ENCODE results near the gene RAB40B. TPM values are rescaled to one million over a fixed set of nuclear protein-coding genes. Genes with fewer than 3 reads are reported as not detected.

RAB40B gene
- total and polyA plus RNA-seq, 2 donors (not counting 1 experiment from before 2014, with no cell fraction given) = 4.7 to 8.0 TPM

- H3K27me3 ChIP-seq (replicated peaks in 1 of 4; ENCODE audit: control extremely low read depth in 1 of 4, control insufficient read depth in 3 of 4, insufficient read depth in 4 of 4, low read length in 3 of 4) = peaks cover 0 to 8% (median 3%) of the 10 kb centered on the region in 4 experiments
- ChIA-PET POLR2A (no interaction called here), CTCF (no interaction called here)
- intact Hi-C loops (cut with micrococcal nuclease) = no loop called here
- Mint-ChIP-seq H3K4me3 (no peak overlapping the region), H3K27ac (no peak overlapping the region), H3K27me3 (no peaks in the 10 kb centered on the region), H3K4me1 (peaks cover 4% of the 10 kb centered on the region), H3K9me3 (ENCODE audit: insufficient read depth) (peaks cover under 1% of the 10 kb centered on the region)
- H2AFZ ChIP-seq (ENCODE audit: insufficient read depth, low read depth, low read length, poor library complexity, severe bottlenecking) = no peak overlapping the region
- no peak overlapping the region for H3K27ac ChIP-seq (ENCODE audit: low read length in 2 of 2)
- H3K9ac ChIP-seq (ENCODE audit: low read length) = no peak overlapping the region
- no peaks in the 10 kb centered on the region for H3K79me2 ChIP-seq (ENCODE audit: control insufficient read depth, insufficient read depth, low read length)
- peaks cover 6 to 7% of the 10 kb centered on the region in 2 donors for H3K4me1 ChIP-seq (ENCODE audit: control insufficient read depth in 2 of 2, insufficient read depth in 2 of 2, low read length in 2 of 2)
- ATAC-seq (ENCODE audit: low read depth) (no peak), DNase-seq (no peak)
- H3K36me3 ChIP-seq (replicated peaks in 1 of 2; ENCODE audit: control extremely low read depth in 1 of 2, control insufficient read depth in 1 of 2, extremely low read depth in 1 of 2, insufficient read depth in 2 of 2, low read length in 1 of 2) = peaks cover 0 to 2% of the 10 kb centered on the region in 2 experiments
- no peak overlapping the region for H3K4me3 ChIP-seq (ENCODE audit: control extremely low read depth in 1 of 5, extremely low read depth in 1 of 5, insufficient read depth in 1 of 5, low read depth in 2 of 5, low read length in 4 of 5)
- H4K20me1 ChIP-seq (ENCODE audit: control insufficient read depth, insufficient read depth, low read length, poor library complexity, severe bottlenecking) = no peaks in the 10 kb centered on the region
- H3K9me3 ChIP-seq (ENCODE audit: control extremely low read depth in 1 of 3, control insufficient read depth in 2 of 3, insufficient read depth in 1 of 3, low read length in 2 of 3) = peaks cover 1 to 36% (median 15%) of the 10 kb centered on the region in 3 donors
- no peak overlapping the region for H3K4me2 ChIP-seq (replicated peaks; ENCODE audit: low read depth, low read length, poor library complexity, severe bottlenecking)
- TF ChIP-seq EZH2 (IDR thresholded peaks at IDR 0.05; ENCODE audit: borderline replicate concordance, insufficient read depth, low read depth, low read length, poor library complexity, severe bottlenecking) = no peak
- TF ChIP-seq CTCF (IDR thresholded peaks at IDR 0.05) = no peak
- WGBS (ENCODE audit: insufficient coverage) = 92% methylated on average over 25 of the region's 26 CpGs
Measured at GRCh38 chr17:82737967-82738877, 39.7 kb upstream of the RAB40B start.

All from B cell (primary cell).